Fibroblast of mammary gland (primary cell): ENCODE measurements around the gene LPCAT4.

ENCODE experiments used
- DNase-seq: peaks from one replicate; pipeline ENCODE4 v3.0.0-alpha.2; 2010; ENCODE audit warnings: low read depth
- H3K4me3 ChIP-seq: 2 replicates; pipeline ENCODE4 v1.5.1; 2011; ENCODE audit warnings: low read depth, mild to moderate bottlenecking, low read length, moderate library complexity; ENCODE audit not compliant: control insufficient read depth
- TF ChIP-seq, protein P1 (sequence below): conservative IDR thresholded peaks from 2 replicates; pipeline ENCODE4 v1.5.1; 2011; ENCODE audit warnings: low read depth, low read length, inconsistent platforms; ENCODE audit not compliant: control insufficient read depth, insufficient read depth

LPCAT4 gene

DNA sequence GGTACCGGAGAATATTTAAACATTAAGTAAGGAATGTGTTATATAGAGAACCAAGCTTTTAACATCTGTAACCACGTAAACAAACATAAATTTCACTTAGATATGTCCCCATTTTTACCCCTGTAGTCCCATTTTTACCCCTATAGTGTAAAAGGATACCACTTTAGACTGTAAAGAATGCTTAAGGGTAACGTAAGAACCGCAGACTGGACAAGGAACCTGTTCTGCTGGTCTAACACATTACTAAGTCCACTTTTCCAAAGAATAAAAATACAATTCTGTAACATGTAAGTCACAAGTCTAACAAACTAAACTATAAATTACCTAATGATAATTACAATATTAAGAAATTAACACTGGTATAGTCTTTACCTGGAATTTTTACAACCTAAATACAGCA lies 32.3 kb downstream of the LPCAT4 start:
- DNase-seq = no peak
- H3K4me3 ChIP-seq = no peak overlapping the region

DNA sequence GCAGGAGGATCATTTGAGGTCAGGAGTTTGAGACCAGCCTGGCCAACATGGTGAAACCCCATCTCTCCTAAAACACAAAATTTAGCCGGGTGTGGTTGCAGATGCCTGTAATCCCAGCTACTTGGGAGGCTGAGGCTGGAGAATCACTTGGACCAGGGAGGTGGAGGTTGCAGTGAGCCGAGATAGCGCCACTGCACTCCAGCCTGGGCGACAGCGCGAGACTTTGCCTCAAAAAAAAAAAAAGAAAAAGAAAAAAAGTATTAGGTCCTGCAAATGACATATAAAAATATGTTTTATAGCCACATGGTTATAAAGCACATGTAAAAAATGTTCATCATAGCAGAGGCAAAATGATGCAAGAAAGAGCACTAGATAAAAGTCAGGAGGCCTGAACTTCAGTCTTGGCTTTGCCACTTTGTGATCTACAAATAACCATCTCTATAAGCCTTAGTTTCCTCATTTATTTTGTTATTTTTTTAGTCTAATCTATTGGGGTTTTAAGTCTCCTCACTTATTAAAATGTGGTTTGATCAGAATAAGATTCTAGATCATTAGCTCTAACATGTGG lies 34.4 kb downstream of the LPCAT4 start:
- H3K4me3 ChIP-seq = no peak overlapping the region
- TF ChIP-seq, protein P1, sequence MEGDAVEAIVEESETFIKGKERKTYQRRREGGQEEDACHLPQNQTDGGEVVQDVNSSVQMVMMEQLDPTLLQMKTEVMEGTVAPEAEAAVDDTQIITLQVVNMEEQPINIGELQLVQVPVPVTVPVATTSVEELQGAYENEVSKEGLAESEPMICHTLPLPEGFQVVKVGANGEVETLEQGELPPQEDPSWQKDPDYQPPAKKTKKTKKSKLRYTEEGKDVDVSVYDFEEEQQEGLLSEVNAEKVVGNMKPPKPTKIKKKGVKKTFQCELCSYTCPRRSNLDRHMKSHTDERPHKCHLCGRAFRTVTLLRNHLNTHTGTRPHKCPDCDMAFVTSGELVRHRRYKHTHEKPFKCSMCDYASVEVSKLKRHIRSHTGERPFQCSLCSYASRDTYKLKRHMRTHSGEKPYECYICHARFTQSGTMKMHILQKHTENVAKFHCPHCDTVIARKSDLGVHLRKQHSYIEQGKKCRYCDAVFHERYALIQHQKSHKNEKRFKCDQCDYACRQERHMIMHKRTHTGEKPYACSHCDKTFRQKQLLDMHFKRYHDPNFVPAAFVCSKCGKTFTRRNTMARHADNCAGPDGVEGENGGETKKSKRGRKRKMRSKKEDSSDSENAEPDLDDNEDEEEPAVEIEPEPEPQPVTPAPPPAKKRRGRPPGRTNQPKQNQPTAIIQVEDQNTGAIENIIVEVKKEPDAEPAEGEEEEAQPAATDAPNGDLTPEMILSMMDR = no peak
- no peak for DNase-seq

More for the DNA sequence above, 32.3 kb downstream of the LPCAT4 start:
- TF ChIP-seq, protein P1 = no peak

DNA sequence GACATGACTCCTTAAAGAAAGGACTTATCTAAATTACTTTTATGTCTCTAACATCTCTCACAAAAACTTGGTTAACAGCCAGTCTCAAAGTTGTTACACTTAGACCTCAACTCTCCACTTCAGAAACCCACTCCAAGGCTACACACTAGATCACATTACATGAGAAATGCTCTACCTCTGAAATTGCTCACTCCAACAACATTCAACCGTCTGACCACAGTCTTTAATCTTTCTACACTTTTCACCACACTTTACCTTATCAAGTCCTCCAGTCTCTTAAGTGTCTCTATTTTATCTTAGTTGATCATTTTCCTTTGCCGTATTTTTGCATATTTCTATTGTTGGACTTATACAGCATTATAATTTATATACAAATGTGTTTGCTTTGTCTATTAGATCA lies 35.2 kb downstream of the LPCAT4 start:
- TF ChIP-seq, protein P1 = no peak

DNA sequence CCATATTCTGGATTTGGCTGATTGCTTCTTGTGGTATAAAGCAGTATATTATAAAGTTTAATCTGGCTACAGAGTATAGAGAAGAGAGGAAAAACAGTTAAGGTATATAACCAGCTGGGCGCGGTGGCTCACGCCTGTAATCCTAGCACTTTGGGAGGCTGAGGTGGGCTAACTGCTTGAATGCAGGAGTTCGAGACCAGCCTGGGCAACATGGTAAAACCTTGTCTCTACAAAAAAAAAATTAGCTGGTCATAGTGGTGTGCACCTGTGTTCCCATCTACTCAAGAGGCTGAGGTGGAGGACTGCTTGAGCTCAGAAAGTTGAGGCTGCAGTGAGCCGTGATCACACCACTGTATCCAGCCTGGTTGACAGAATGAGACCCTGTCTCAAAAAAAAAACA lies 36.7 kb downstream of the LPCAT4 start:
- TF ChIP-seq, protein P1 = no peak

More for the DNA sequence above, 35.2 kb downstream of the LPCAT4 start:
- H3K4me3 ChIP-seq = no peak overlapping the region
- DNase-seq = no peak

DNA sequence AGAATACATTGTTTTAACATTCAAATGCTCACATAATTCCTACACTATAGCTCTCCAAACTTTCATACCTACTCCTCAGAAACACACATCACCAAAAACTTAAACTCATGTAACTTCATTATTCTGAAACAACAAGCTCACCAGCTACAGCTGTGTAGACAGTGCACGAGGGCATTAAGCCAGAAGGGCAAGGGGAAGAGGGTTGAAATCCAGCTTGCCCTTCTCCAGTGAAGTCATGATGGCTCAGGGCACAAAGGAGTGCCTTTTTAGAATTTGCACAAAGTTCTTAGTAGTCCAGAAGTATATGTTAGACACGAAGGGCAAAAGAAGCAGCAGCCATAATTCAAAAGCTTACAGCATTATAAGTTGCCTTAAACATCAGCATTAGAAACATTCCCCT lies 38.0 kb downstream of the LPCAT4 start:
- no peak overlapping the region for H3K4me3 ChIP-seq
- TF ChIP-seq, protein P1 = no peak
- DNase-seq = no peak

More for the DNA sequence above, 36.7 kb downstream of the LPCAT4 start:
- no peak for DNase-seq
- H3K4me3 ChIP-seq = no peak overlapping the region

DNA sequence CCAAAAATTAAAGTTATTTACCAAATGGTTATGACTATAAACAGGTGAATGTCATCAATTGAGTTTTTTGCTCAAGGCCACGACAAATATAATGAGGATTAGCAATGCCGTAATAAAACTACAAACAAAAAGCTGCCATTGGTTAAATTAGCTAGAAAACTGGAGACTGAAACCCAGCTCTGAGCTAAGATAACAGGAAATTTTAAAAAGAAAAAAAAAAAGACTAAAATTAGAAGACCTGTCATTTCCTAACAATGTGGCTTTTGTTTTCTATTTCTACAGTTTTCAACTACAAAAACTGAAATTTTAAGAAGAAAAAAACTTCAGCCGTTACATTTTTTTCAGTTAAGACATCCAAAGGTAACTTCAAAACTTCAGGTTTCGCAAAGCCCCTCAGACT lies 39.1 kb downstream of the LPCAT4 start:
- no peak for DNase-seq
- TF ChIP-seq, protein P1 = no peak
- no peak overlapping the region for H3K4me3 ChIP-seq

DNA sequence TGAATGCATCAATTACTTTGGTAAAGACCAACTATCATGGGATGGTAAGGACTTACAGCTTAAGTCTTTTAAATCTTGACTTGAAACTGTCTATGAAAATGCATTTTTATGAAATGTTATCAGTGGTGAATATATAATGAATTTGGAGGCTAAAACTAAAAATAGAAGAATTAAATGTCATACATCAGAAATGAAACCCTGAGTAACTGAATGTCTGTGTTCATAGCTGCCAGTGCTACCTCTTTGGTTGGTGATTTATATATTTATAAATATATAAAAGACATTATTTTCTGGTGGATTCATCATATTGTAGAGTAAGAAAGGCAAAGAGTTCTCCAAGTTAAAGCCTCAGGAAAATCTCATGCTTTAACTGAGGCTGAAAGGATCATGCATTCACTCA lies 41.6 kb downstream of the LPCAT4 start:
- H3K4me3 ChIP-seq = no peak overlapping the region
- no peak for DNase-seq
- TF ChIP-seq, protein P1 = no peak
